ENCODE measurements around the gene FAAP100.

GRCh38 chr17:81563861-81564586, 11.9 kb upstream of the FAAP100 start:
- no peak for TF ChIP-seq EZH2phosphoT487 (IDR thresholded peaks at IDR 0.05; ENCODE audit: borderline replicate concordance)
- TF ChIP-seq CTCF (conservative IDR thresholded peaks at IDR 0.05; ENCODE audit: low read length), result no peak

Measured in Loucy (cell line).